Measurements from ENCODE around the gene CEP112. TPM values are rescaled to one million over a fixed set of nuclear protein-coding genes. Genes with fewer than 3 reads are reported as not detected.

Gene CEP112
- total and polyA plus RNA-seq, 7 donors, result 4.5 to 19.4 (median 9.7) TPM

- Histone ChIP-seq H3K36me3 (ENCODE audit: insufficient read depth in 1 of 2, low read depth in 1 of 2) (no peaks in the 10 kb centered on the region), H3K9me3 (no peaks in the 10 kb centered on the region), H3K27me3 (ENCODE audit: insufficient read depth in 3 of 3, low read length in 2 of 3) (no peaks in the 10 kb centered on the region), H3K27ac (no peak overlapping the region), H3K4me3 (no peak overlapping the region), H3K4me1 (peaks cover 20% of the 10 kb centered on the region)
- TF ChIP-seq, protein P1, sequence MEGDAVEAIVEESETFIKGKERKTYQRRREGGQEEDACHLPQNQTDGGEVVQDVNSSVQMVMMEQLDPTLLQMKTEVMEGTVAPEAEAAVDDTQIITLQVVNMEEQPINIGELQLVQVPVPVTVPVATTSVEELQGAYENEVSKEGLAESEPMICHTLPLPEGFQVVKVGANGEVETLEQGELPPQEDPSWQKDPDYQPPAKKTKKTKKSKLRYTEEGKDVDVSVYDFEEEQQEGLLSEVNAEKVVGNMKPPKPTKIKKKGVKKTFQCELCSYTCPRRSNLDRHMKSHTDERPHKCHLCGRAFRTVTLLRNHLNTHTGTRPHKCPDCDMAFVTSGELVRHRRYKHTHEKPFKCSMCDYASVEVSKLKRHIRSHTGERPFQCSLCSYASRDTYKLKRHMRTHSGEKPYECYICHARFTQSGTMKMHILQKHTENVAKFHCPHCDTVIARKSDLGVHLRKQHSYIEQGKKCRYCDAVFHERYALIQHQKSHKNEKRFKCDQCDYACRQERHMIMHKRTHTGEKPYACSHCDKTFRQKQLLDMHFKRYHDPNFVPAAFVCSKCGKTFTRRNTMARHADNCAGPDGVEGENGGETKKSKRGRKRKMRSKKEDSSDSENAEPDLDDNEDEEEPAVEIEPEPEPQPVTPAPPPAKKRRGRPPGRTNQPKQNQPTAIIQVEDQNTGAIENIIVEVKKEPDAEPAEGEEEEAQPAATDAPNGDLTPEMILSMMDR (IDR thresholded peaks at IDR 0.05), result no peak
- intact Hi-C loops (cut with DNase I), result no loop called here
- ATAC-seq (no peak), DNase-seq (no peak)
- WGBS, 3 donors, result 70 to 84% (median 78%) methylated on average over 9 of the region's 9 CpGs
These were observed 603.6 kb downstream of the CEP112 start for GRCh38 chr17:65588181-65588808.

- TF ChIP-seq, protein P1 (IDR thresholded peaks at IDR 0.05), result no peak
- H3K27me3 ChIP-seq (ENCODE audit: insufficient read depth in 3 of 3, low read length in 2 of 3), result no peaks in the 10 kb centered on the region
- ATAC-seq, result no peak
- no peaks in the 10 kb centered on the region for H3K9me3 ChIP-seq
- no peak overlapping the region for H3K27ac ChIP-seq
- H3K4me1 ChIP-seq, result peaks cover 21% of the 10 kb centered on the region
- no peaks in the 10 kb centered on the region for H3K36me3 ChIP-seq (ENCODE audit: insufficient read depth in 1 of 2, low read depth in 1 of 2)
- intact Hi-C loops (cut with DNase I), result no loop called here
- WGBS, 3 donors, result 32 to 47% (median 32%) methylated on average over 10 of the region's 10 CpGs
- no peak overlapping the region for H3K4me3 ChIP-seq
- no peak for DNase-seq
These were observed 604.3 kb downstream of the CEP112 start for GRCh38 chr17:65587534-65588180.

DNA sequence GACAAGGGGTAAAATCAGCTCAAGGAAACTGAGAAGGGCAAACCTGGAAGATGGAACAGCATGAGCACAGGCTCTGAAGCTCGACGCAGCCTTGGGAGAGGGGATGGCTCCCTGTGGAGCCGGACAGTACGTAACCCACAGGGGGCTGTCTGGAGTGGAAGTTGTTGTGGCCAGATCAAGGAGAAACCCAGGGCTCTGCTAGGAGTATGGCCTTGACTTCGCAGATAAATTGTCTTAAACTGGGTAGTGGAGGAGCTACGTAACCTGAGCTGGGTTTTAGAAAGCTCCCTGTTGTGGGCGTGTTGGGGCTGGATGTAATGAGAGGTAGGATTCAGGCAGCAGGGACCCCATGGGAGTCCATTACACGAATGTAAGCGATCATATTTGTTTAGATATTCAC is 605.0 kb downstream of the CEP112 start:
- TF ChIP-seq, protein P1 (IDR thresholded peaks at IDR 0.05), result no peak

More for the DNA sequence above, 605.0 kb downstream of the CEP112 start:
- Histone ChIP-seq H3K9me3 (no peaks in the 10 kb centered on the region), H3K4me3 (no peak overlapping the region), H3K4me1 (peaks cover 21% of the 10 kb centered on the region), H3K27me3 (ENCODE audit: insufficient read depth in 3 of 3, low read length in 2 of 3) (no peaks in the 10 kb centered on the region), H3K27ac (no peak overlapping the region), H3K36me3 (ENCODE audit: insufficient read depth in 1 of 2, low read depth in 1 of 2) (no peaks in the 10 kb centered on the region)
- 85 to 86% (median 86%) methylated on average over 9 of the region's 9 CpGs for WGBS, 3 donors
- no peak for ATAC-seq
- DNase-seq, result no peak
- intact Hi-C loops (cut with DNase I), result no loop called here

Other genes starting within 250 kb of the CEP112 start
- 1 to 10 TPM in 1 of 4 donors, not detected in 3; 1.3 TPM for gene APOH, start 37.3 kb upstream of the CEP112 start, total RNA-seq
- gene APOH, start 37.3 kb upstream of the CEP112 start, polyA plus RNA-seq, result not detected
- gene PRKCA, start 110.5 kb upstream of the CEP112 start, total RNA-seq, result 10 to 100 TPM in 1 of 4 donors, 1 to 10 TPM in 3; 4.1 to 15.5 (median 8.8) TPM
- 10 to 100 TPM in 1 of 3 donors, 1 to 10 TPM in 1, under 1 TPM in 1; 0.35 to 14.5 (median 3.2) TPM for gene PRKCA, start 110.5 kb upstream of the CEP112 start, polyA plus RNA-seq